ENCODE measurements around the gene ARHGAP33. TPM values are rescaled to one million over a fixed set of nuclear protein-coding genes. Genes with fewer than 3 reads are reported as not detected.
A peak's percentile ranks its signal among the peaks of the same experiment; 100 is the strongest.

Gene ARHGAP33
- total RNA-seq, 4 donors from 2014 or later, result 8.6 to 166 (median 20.0) TPM

DNA sequence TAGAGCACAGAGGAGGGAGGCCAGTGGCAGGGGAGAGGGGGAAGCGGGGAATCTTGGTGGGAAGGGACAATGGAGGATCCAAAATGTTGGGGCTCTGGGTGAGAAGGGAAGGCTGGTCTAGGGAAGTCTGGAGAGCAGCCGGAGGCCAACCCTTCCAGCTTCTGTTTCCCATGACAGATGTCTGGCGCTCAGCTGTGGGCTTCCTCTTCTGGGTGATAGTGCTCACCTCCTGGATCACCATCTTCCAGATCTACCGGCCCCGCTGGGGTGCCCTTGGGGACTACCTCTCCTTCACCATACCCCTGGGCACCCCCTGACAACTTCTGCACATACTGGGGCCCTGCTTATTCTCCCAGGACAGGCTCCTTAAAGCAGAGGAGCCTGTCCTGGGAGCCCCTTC, 28.8 kb upstream of the ARHGAP33 start:
- H3K27me3 ChIP-seq, result no peaks in the 10 kb centered on the region
- peaks cover 0 to 5% (median 0%) of the 10 kb centered on the region in 3 donors for H3K36me3 ChIP-seq
- TF ChIP-seq, protein P1, sequence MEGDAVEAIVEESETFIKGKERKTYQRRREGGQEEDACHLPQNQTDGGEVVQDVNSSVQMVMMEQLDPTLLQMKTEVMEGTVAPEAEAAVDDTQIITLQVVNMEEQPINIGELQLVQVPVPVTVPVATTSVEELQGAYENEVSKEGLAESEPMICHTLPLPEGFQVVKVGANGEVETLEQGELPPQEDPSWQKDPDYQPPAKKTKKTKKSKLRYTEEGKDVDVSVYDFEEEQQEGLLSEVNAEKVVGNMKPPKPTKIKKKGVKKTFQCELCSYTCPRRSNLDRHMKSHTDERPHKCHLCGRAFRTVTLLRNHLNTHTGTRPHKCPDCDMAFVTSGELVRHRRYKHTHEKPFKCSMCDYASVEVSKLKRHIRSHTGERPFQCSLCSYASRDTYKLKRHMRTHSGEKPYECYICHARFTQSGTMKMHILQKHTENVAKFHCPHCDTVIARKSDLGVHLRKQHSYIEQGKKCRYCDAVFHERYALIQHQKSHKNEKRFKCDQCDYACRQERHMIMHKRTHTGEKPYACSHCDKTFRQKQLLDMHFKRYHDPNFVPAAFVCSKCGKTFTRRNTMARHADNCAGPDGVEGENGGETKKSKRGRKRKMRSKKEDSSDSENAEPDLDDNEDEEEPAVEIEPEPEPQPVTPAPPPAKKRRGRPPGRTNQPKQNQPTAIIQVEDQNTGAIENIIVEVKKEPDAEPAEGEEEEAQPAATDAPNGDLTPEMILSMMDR (IDR thresholded peaks at IDR 0.05), result no peak
- no peak for TF ChIP-seq POLR2A (IDR thresholded peaks at IDR 0.05)
- no peak overlapping the region for H3K27ac ChIP-seq
- peaks cover 3 to 37% (median 24%) of the 10 kb centered on the region in 4 donors for H3K4me1 ChIP-seq
- H3K9me3 ChIP-seq, result no peaks in the 10 kb centered on the region
- H3K4me3 ChIP-seq, result peak overlapping the region in 2 of 4 donors; percentile 63 to 80
- no peak for DNase-seq

- TF ChIP-seq POLR2A (IDR thresholded peaks at IDR 0.05), result peak; percentile 68 to 87
- TF ChIP-seq, protein P1 (IDR thresholded peaks at IDR 0.05), result peak in 5 of 6 experiments; percentile 11 to 52 (median 43)
- Histone ChIP-seq H3K4me1 (peaks cover 3 to 37% (median 19%) of the 10 kb centered on the region in 4 donors), H3K36me3 (peaks cover 0 to 16% (median 0%) of the 10 kb centered on the region in 3 donors), H3K4me3 (peak within 1 kb of the TSS; percentile 69 to 96 (median 86)), H3K27me3 (no peaks in the 10 kb centered on the region), H3K27ac (peak within 1 kb of the TSS; percentile 78 to 89 (median 82)), H3K9me3 (no peaks in the 10 kb centered on the region)
- DNase-seq, result peak; percentile 97 to 100 (median 100)
Observed at GRCh38 chr19:35748106-35749020, 27.0 kb upstream of the ARHGAP33 start, which contains the start of gene LIN37. Gene LIN37, plus strand, starts transcription at chr19:35748576. Its CDS starts 149 bp downstream, at chr19:35748725.

GRCh38 chr19:35750167-35750566, 25.2 kb upstream of the ARHGAP33 start:
- no peak for DNase-seq
- no peak for TF ChIP-seq POLR2A (IDR thresholded peaks at IDR 0.05)
- TF ChIP-seq, protein P1 (IDR thresholded peaks at IDR 0.05), result no peak
- Histone ChIP-seq H3K9me3 (no peaks in the 10 kb centered on the region), H3K27me3 (no peaks in the 10 kb centered on the region), H3K36me3 (peaks cover 0 to 27% (median 0%) of the 10 kb centered on the region in 3 donors), H3K27ac (no peak overlapping the region), H3K4me1 (peaks cover 3 to 34% (median 15%) of the 10 kb centered on the region in 4 donors), H3K4me3 (no peak overlapping the region)

DNA sequence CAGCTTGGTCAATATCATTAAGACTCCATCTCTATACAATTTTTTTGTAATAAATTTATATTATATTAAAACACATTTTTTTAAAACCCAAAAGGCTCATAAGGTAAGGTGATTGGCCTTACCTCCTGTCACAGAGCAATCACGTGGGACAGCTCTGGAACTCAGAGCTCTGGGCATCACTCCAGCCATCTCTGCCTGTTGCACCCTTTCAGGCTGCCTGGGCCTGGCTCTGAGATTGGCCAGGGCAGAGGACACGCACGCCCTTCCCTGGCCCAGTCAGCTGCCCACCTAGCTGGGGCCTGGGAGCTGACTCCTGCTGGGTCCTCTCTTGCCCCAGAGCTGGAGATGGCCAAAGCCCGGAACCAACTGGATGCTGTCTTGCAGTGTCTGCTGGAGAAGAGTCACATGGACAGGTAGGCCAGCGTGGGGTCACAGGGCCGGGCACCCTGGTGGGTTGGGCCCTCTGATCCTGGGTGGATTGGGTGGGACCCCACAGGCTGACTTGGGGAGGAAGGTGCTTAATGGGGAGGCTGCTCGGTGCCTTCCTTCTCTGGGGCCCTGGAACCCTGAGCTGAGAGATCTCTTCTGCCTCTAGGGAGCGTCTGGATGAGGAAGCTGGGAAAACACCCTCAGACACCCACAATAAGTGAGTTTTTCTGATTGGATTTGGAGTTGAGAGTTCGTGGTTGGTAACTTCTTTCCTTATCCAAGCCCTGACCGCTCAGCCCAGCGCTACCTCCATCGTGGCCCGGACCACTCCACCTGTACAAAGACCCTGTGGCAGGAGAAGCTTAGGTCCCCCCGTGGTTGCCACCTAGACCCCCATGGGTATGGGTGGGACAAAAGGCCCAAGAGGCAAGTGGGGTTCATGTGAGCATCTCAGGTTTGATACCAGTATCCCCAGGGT, 23.3 kb upstream of the ARHGAP33 start:
- Histone ChIP-seq H3K27me3 (no peaks in the 10 kb centered on the region), H3K36me3 (peaks cover 0 to 27% (median 0%) of the 10 kb centered on the region in 3 donors), H3K4me1 (peaks cover 4 to 43% (median 10%) of the 10 kb centered on the region in 4 donors), H3K9me3 (no peaks in the 10 kb centered on the region), H3K27ac (no peak overlapping the region), H3K4me3 (no peak overlapping the region)
- no peak for DNase-seq
- TF ChIP-seq, protein P1 (IDR thresholded peaks at IDR 0.05), result no peak
- TF ChIP-seq POLR2A (IDR thresholded peaks at IDR 0.05), result no peak

DNA sequence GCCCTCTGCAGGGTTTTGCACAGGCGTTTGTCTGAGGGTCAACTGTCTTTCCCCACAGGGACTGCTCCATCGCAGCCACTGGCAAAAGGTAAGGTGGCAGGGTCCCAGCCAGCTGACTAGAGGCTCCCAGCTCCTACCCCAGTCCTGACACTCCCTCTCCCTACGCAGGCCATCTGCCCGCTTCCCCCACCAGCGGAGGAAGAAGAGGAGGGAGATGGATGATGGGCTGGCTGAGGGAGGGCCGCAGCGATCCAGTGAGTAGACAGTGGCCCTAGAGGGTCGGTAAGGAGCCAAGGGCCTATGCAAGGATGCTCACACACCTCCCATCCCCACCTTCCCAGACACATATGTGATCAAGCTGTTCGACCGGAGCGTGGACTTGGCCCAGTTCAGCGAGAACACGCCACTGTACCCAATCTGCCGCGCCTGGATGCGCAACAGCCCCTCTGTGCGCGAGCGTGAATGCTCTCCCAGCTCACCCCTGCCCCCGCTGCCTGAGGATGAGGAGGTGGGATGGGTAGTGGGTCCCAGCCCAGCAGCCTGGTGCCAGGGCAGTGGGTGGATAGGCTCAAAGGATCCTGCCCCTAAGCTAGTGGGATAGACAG, 22.5 kb upstream of the ARHGAP33 start:
- H3K9me3 ChIP-seq, result no peaks in the 10 kb centered on the region
- H3K27ac ChIP-seq, result no peak overlapping the region
- H3K4me1 ChIP-seq, result peaks cover 7 to 45% (median 14%) of the 10 kb centered on the region in 4 donors
- no peaks in the 10 kb centered on the region for H3K27me3 ChIP-seq
- H3K36me3 ChIP-seq, result peaks cover 0 to 27% (median 0%) of the 10 kb centered on the region in 3 donors
- H3K4me3 ChIP-seq, result no peak overlapping the region
- TF ChIP-seq, protein P1 (IDR thresholded peaks at IDR 0.05), result no peak
- no peak for TF ChIP-seq POLR2A (IDR thresholded peaks at IDR 0.05)
- no peak for DNase-seq

Measured in Peyer's patch (tissue), 4 donors.